Stimulated activated CD4-positive, alpha-beta T cell treated with anti-CD3 and anti-CD28 coated beads, Interleukin-12 subunit alpha, Interleukin-12 subunit beta, amount 100 ng/mL, for 48 hours (primary cell): ENCODE data around the gene ADORA2A.
"Not testable (repeated sequence)": the region's sequence is repeated elsewhere in the genome, so short reads cannot be mapped to it uniquely, and the experiment has no call there.

Experiments
- DNase-seq, 3 donors: peaks; one replicate each; pipeline ENCODE4 v3.0.0-alpha.2; 2020; ENCODE audit warnings: low read depth in 2 of 3, low spot score in 1 of 3

ADORA2A gene

DNA sequence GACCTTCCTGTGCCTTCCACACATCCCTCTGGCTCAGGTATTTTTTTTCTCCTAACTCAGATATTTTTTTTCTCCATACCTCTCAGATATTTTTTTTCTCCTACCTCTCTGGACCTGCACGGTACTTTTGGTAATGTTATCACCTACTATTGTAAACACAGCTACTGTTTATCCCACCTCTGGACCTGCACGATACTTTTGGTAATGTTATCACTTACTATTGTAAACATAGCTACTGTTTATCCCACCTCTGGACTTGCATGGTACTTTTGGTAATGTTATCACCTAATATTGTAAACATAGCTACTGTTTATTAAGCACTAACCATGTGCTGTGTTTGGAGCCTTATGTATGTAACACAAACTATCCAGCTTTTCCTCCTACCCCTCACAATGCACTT, 55.6 kb downstream of the ADORA2A start:
- no peak for DNase-seq

DNA sequence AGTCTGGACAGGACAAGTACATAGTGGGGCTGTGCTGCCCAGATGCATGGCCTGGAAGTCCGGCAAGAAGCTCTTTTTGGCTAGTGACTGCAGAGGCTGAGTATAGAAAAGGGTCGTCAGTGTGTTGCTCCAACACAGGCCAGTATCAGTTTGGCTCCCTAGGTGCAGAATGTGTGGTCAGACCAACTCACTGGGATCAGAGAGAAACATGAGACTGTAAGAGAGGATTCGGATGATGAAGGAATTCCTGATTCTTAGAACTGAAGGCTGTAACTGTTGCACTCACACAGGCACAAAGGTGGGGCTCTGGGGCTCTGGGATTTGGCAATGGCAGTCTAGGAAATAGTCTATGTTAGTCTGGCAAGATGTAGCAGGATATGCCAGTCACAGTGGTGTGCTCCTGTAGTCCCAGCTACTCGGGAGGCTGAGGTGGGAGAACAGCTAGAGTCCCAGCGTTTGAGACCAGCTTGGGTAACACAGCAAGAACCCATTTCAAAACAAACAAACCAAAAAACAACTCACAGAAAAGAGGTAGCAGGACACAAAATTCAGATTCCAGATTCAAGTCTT, 56.7 kb downstream of the ADORA2A start:
- DNase-seq = no peak

DNA sequence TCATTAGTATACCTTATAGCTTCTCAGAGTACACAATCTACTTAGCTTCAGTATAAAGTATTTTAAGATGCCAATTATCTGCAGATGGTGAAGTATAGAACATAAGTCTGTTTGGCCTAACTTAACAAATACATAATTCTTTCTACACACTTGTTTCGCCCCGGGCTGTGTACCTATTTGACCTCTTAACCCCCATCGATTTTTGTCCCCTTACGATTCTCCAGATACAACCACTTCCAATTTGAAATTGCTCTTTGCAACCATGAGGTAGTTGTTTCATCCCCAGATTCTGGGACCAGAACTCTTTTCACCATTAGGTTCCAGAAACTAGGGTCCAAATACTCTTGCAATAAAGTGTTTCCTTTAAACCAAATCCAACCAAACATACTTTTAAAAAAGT, 57.8 kb downstream of the ADORA2A start:
- DNase-seq = no peak

DNA sequence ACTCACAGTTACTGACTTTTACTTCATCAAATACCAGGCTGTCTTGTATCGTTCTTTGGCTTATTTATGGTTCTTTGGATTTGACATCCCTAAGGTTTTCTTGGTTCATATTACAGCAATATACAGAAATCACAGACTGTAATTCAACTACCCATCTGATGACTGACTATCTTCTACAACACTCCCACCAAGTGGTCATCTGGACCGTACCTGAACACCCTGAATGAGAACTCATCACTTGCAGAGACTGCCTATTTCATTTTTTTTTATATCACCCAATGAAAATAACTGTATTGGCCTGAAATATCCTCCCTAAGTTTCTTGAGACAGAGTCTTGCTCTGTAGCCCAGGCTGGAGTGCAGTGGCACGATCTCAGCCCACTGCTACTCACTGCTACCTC, 58.2 kb downstream of the ADORA2A start:
- DNase-seq = no peak

DNA sequence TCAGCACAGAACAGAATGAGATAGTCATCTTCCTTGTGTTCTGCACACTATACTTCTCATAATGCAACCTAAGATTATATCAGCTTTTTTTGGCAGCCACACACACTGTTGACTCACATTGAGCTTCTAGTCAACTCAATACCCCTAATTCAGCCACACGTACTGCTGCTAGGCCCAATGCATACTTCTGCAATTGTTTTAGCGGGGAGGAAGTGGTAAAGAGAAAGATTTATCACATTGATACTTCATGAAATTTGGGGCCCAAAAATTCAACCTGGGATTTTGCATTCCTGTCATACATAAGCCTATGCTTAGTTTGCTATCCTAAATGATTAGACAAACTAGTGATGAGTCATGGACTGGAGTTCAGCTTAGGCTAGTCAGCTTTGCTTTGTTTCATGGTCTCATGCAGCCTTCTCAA, 59.1 kb downstream of the ADORA2A start:
- peak; percentile 13 to 34 (median 19) for DNase-seq

DNA sequence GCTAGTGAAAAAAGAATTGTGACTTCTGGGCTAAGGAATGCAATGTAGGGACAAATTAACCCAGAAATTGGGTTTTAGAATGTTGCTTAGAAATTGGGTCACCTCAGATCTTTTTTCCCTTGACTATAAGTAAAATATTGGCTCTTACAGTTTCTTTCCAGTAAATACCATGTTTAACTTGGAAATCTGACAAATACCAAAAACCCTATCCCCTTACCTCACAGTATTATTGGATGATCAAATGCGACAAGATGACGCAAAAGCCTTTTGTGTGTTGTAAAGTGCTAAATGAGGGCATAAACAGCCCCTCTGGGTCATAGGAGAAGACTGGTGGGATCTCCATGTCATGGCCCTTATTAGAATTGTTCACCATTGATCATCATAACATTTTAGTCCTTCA, 61.6 kb downstream of the ADORA2A start:
- no peak for DNase-seq

DNA sequence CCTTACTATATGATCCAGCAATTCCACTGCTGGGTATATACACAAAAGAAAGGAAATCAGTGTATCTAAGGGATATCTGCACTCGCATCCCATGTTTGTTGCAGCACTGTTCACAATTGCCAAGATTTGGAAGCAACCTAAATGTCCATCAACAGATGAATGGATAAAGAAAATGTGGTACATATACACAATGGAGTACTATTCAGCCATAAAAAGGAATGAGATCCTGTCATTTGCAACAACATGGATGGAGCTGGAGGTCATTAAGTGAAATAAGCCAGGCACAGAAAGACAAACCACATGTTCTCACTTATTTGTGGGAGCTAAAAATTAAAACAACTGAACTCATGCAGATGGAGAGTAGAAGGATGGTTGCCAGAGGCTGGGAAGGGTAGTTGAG, 62.0 kb downstream of the ADORA2A start:
- not testable (repeated sequence) for DNase-seq
